ENCODE data around the gene TSKU. TPM values are rescaled to one million over a fixed set of nuclear protein-coding genes. Genes with fewer than 3 reads are reported as not detected.

Gene TSKU
- total and polyA plus RNA-seq, 2 donors (not counting 1 experiment from before 2014, with no cell fraction given): 5.0 to 10.6 TPM

GRCh38 chr11:76834151-76834550, 51.0 kb downstream of the TSKU start:
- Histone ChIP-seq H3K27me3 (ENCODE audit: control insufficient read depth, insufficient read depth, low read length) (peaks cover 27% of the 10 kb centered on the region), H3K4me3 (replicated peaks in 1 of 4; ENCODE audit: control extremely low read depth in 1 of 4, insufficient read depth in 1 of 4, low read depth in 3 of 4, low read length in 4 of 4) (no peak overlapping the region), H3K27ac (ENCODE audit: insufficient read depth, low read length) (no peak overlapping the region), H3K9me3 (ENCODE audit: control insufficient read depth, insufficient read depth, low read depth, low read length) (no peaks in the 10 kb centered on the region), H2AFZ (ENCODE audit: low read length) (no peak overlapping the region), H3K79me2 (ENCODE audit: control insufficient read depth, insufficient read depth, low read length) (no peaks in the 10 kb centered on the region), H3K9ac (ENCODE audit: insufficient read depth, low read length) (no peak overlapping the region), H3K4me2 (ENCODE audit: extremely low read depth, insufficient read depth, low read length) (no peak overlapping the region), H4K20me1 (ENCODE audit: control insufficient read depth, extremely low read depth, insufficient read depth, low read length) (no peaks in the 10 kb centered on the region), H3K4me1 (ENCODE audit: control insufficient read depth, extremely low read depth, insufficient read depth, low read length) (no peaks in the 10 kb centered on the region), H3K36me3 (ENCODE audit: control insufficient read depth, insufficient read depth, low read length) (no peaks in the 10 kb centered on the region)
- TF ChIP-seq CTCF (conservative IDR thresholded peaks at IDR 0.05 in 1 of 2, IDR thresholded peaks at IDR 0.05 in 1 of 2; ENCODE audit: low read depth in 1 of 2, low read length in 2 of 2): no peak
- TF ChIP-seq EZH2 (IDR thresholded peaks at IDR 0.05; ENCODE audit: low read length, missing control alignments): no peak
- peak in 1 of 2 donors; percentile 43 for DNase-seq (ENCODE audit: low read depth in 2 of 2)

GRCh38 chr11:76835036-76835435, 51.9 kb downstream of the TSKU start:
- H3K27me3 ChIP-seq (ENCODE audit: control insufficient read depth, insufficient read depth, low read length): peaks cover 32% of the 10 kb centered on the region

GRCh38 chr11:76835928-76836612, 52.9 kb downstream of the TSKU start:
- no peak overlapping the region for H3K4me3 ChIP-seq (replicated peaks in 1 of 4; ENCODE audit: control extremely low read depth in 1 of 4, insufficient read depth in 1 of 4, low read depth in 3 of 4, low read length in 4 of 4)
- peaks cover 32% of the 10 kb centered on the region for H3K27me3 ChIP-seq (ENCODE audit: control insufficient read depth, insufficient read depth, low read length)

More at GRCh38 chr11:76835036-76835435, 51.9 kb downstream of the TSKU start:
- Histone ChIP-seq H3K4me2 (ENCODE audit: extremely low read depth, insufficient read depth, low read length) (no peak overlapping the region), H3K36me3 (ENCODE audit: control insufficient read depth, insufficient read depth, low read length) (no peaks in the 10 kb centered on the region), H3K4me1 (ENCODE audit: control insufficient read depth, extremely low read depth, insufficient read depth, low read length) (no peaks in the 10 kb centered on the region), H3K4me3 (replicated peaks in 1 of 4; ENCODE audit: control extremely low read depth in 1 of 4, insufficient read depth in 1 of 4, low read depth in 3 of 4, low read length in 4 of 4) (no peak overlapping the region), H3K27ac (ENCODE audit: insufficient read depth, low read length) (no peak overlapping the region), H4K20me1 (ENCODE audit: control insufficient read depth, extremely low read depth, insufficient read depth, low read length) (no peaks in the 10 kb centered on the region), H3K79me2 (ENCODE audit: control insufficient read depth, insufficient read depth, low read length) (no peaks in the 10 kb centered on the region), H2AFZ (ENCODE audit: low read length) (no peak overlapping the region), H3K9me3 (ENCODE audit: control insufficient read depth, insufficient read depth, low read depth, low read length) (no peaks in the 10 kb centered on the region), H3K9ac (ENCODE audit: insufficient read depth, low read length) (no peak overlapping the region)
- TF ChIP-seq EZH2 (IDR thresholded peaks at IDR 0.05; ENCODE audit: low read length, missing control alignments) (no peak), CTCF (conservative IDR thresholded peaks at IDR 0.05 in 1 of 2, IDR thresholded peaks at IDR 0.05 in 1 of 2; ENCODE audit: low read depth in 1 of 2, low read length in 2 of 2) (no peak)
- no peak for DNase-seq (ENCODE audit: low read depth in 2 of 2)

More at GRCh38 chr11:76835928-76836612, 52.9 kb downstream of the TSKU start:
- no peak overlapping the region for H3K4me2 ChIP-seq (ENCODE audit: extremely low read depth, insufficient read depth, low read length)
- TF ChIP-seq EZH2 (IDR thresholded peaks at IDR 0.05; ENCODE audit: low read length, missing control alignments) (no peak), CTCF (conservative IDR thresholded peaks at IDR 0.05 in 1 of 2, IDR thresholded peaks at IDR 0.05 in 1 of 2; ENCODE audit: low read depth in 1 of 2, low read length in 2 of 2) (no peak)
- H3K9me3 ChIP-seq (ENCODE audit: control insufficient read depth, insufficient read depth, low read depth, low read length): no peaks in the 10 kb centered on the region
- H3K9ac ChIP-seq (ENCODE audit: insufficient read depth, low read length): no peak overlapping the region
- DNase-seq (ENCODE audit: low read depth in 2 of 2): peak; percentile 67 to 91
- H3K27ac ChIP-seq (ENCODE audit: insufficient read depth, low read length): no peak overlapping the region
- no peaks in the 10 kb centered on the region for H4K20me1 ChIP-seq (ENCODE audit: control insufficient read depth, extremely low read depth, insufficient read depth, low read length)
- H3K4me1 ChIP-seq (ENCODE audit: control insufficient read depth, extremely low read depth, insufficient read depth, low read length): no peaks in the 10 kb centered on the region
- no peak overlapping the region for H2AFZ ChIP-seq (ENCODE audit: low read length)
- no peaks in the 10 kb centered on the region for H3K79me2 ChIP-seq (ENCODE audit: control insufficient read depth, insufficient read depth, low read length)
- no peaks in the 10 kb centered on the region for H3K36me3 ChIP-seq (ENCODE audit: control insufficient read depth, insufficient read depth, low read length)
